ENCODE results near the gene LSM5.

Gene LSM5

DNA sequence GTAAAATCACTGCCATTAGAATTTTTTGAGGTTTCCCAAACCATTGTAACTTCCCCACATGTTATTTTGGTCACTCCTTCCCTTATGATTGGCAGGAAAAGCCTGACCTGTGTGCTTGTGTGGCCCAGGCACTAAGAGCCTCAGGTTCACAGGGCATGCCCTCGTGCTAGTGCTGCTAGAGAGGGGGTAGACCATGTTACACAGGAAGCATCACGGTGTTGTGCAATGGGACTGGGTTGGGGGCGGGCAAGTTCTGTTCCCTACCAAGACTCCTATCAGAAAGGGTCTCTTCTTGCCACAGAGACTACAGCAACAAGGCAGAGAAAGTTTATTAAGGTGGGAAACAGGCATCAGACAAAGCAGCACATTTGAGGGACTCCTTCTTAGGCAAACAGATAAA, 32.2 kb downstream of the LSM5 start:
- DNase-seq: no peak

- no peak for DNase-seq
Measured at GRCh38 chr7:32453341-32454011, 36.7 kb downstream of the LSM5 start.

DNA sequence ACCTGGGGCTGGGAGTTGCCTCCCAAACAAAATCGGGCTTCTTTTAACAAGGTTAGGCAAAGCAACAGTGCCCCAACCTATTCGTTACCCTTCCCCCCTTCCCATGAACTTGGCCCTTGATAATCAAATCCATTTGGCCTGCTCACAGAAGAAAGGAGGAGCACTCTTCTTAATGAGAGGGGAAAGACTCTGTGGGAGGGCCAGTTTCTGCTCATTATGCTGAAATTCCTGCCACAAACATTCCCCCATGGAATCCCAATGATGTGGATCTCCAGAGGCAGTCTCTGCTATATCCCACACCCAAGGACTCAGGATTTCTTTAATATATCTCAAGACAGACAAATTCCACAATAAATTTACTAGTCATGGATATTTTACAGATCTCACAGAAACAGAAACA, 43.0 kb downstream of the LSM5 start:
- no peak for DNase-seq

DNA sequence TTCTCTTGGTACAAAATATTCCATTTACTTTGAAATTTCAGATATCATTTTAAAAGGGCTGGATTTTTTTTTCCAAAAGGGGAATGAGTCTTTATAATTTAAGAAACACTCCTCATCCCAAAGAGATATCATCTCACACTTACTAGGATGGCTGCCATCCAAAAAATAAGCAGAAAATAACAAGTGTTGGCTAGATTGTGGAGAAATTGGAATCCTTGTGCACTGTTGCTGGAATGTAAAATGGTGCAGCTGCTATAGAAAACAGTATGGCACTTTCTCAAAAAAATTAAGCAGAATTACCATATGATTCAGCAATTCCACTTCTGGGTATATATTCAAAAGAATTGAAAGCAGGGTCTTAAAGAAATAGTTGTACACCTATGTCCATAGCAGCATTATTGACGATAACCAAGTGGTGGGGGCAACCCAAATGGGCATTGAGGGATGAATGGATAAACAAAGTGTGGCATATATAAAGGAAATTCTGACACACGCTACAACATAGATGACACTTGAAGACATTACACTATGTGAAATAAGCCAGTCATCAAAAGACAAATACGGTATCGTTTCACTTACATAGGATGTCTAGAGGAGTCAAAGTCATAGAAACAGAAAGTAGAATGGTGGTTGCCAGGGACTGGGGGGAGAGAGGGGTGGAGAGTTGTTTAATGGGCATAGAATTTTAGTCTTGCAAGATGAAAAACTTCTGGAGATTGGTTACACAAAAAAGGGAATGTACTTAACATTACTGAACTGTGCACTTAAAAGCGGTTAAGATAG, 53.8 kb downstream of the LSM5 start:
- DNase-seq: no peak
